Stimulated activated naive CD8-positive, alpha-beta T cell treated with anti-CD3 and anti-CD28 coated beads, Interleukin-15, Interleukin-2, amounts not matched to agents 100 ng/mL and 50 ng/mL, for 24 hours (primary cell): Measurements from ENCODE around the gene RPUSD1.

Source experiments
- H3K27ac Mint-ChIP-seq: one replicate; pipeline ENCODE4 v1.8.0; 2021; ENCODE audit warnings: mild to moderate bottlenecking, mixed read lengths
- H3K27me3 Mint-ChIP-seq: one replicate; pipeline ENCODE4 v1.8.0; 2021; ENCODE audit warnings: mixed read lengths
- H3K36me3 Mint-ChIP-seq: one replicate; pipeline ENCODE4 v1.8.0; 2021; ENCODE audit warnings: low read depth, mixed read lengths
- H3K4me1 Mint-ChIP-seq: one replicate; pipeline ENCODE4 v1.8.0; 2021; ENCODE audit warnings: low read depth, mixed read lengths
- H3K4me3 Mint-ChIP-seq: one replicate; pipeline ENCODE4 v1.8.0; 2021; ENCODE audit warnings: mild to moderate bottlenecking, mixed read lengths
- H3K9me3 Mint-ChIP-seq: one replicate; pipeline ENCODE4 v1.8.0; 2021; ENCODE audit warnings: mixed read lengths

RPUSD1 gene

GRCh38 chr16:807347-808084 lies 19.3 kb upstream of the RPUSD1 start:
- peaks cover 18% of the 10 kb centered on the region for H3K4me1 Mint-ChIP-seq
- peak overlapping the region; percentile 95 for H3K27ac Mint-ChIP-seq
- H3K36me3 Mint-ChIP-seq = no peaks in the 10 kb centered on the region
- H3K9me3 Mint-ChIP-seq = no peaks in the 10 kb centered on the region
- peak overlapping the region; percentile 97 for H3K4me3 Mint-ChIP-seq
- peaks cover 5% of the 10 kb centered on the region for H3K27me3 Mint-ChIP-seq

GRCh38 chr16:805474-805873 lies 17.3 kb upstream of the RPUSD1 start:
- Mint-ChIP-seq H3K4me1 (peaks cover 18% of the 10 kb centered on the region), H3K9me3 (no peaks in the 10 kb centered on the region), H3K27ac (no peak overlapping the region), H3K4me3 (no peak overlapping the region), H3K27me3 (no peaks in the 10 kb centered on the region), H3K36me3 (no peaks in the 10 kb centered on the region)

GRCh38 chr16:804193-805048 lies 16.2 kb upstream of the RPUSD1 start:
- no peak overlapping the region for H3K27ac Mint-ChIP-seq
- H3K36me3 Mint-ChIP-seq = no peaks in the 10 kb centered on the region

GRCh38 chr16:803754-804080 lies 15.5 kb upstream of the RPUSD1 start:
- no peaks in the 10 kb centered on the region for H3K36me3 Mint-ChIP-seq
- no peaks in the 10 kb centered on the region for H3K9me3 Mint-ChIP-seq
- no peaks in the 10 kb centered on the region for H3K27me3 Mint-ChIP-seq
- no peak overlapping the region for H3K4me3 Mint-ChIP-seq
- peaks cover 12% of the 10 kb centered on the region for H3K4me1 Mint-ChIP-seq
- no peak overlapping the region for H3K27ac Mint-ChIP-seq

More at GRCh38 chr16:804193-805048, 16.2 kb upstream of the RPUSD1 start:
- H3K4me1 Mint-ChIP-seq = peaks cover 15% of the 10 kb centered on the region
- H3K9me3 Mint-ChIP-seq = no peaks in the 10 kb centered on the region
- no peak overlapping the region for H3K4me3 Mint-ChIP-seq
- H3K27me3 Mint-ChIP-seq = no peaks in the 10 kb centered on the region

GRCh38 chr16:802914-803753 lies 15.0 kb upstream of the RPUSD1 start:
- H3K27me3 Mint-ChIP-seq = no peaks in the 10 kb centered on the region
- H3K4me1 Mint-ChIP-seq = peaks cover 8% of the 10 kb centered on the region
- no peak overlapping the region for H3K27ac Mint-ChIP-seq

GRCh38 chr16:802461-802860 lies 14.3 kb upstream of the RPUSD1 start:
- Mint-ChIP-seq H3K27ac (no peak overlapping the region), H3K4me1 (peaks cover 3% of the 10 kb centered on the region), H3K36me3 (no peaks in the 10 kb centered on the region), H3K27me3 (no peaks in the 10 kb centered on the region), H3K9me3 (no peaks in the 10 kb centered on the region), H3K4me3 (no peak overlapping the region)

More at GRCh38 chr16:802914-803753, 15.0 kb upstream of the RPUSD1 start:
- no peak overlapping the region for H3K4me3 Mint-ChIP-seq
- no peaks in the 10 kb centered on the region for H3K36me3 Mint-ChIP-seq
- no peaks in the 10 kb centered on the region for H3K9me3 Mint-ChIP-seq

GRCh38 chr16:801584-802363 lies 13.6 kb upstream of the RPUSD1 start:
- H3K4me1 Mint-ChIP-seq = peaks cover 3% of the 10 kb centered on the region
- no peaks in the 10 kb centered on the region for H3K9me3 Mint-ChIP-seq
- H3K4me3 Mint-ChIP-seq = no peak overlapping the region
- no peaks in the 10 kb centered on the region for H3K27me3 Mint-ChIP-seq
- H3K27ac Mint-ChIP-seq = no peak overlapping the region
- H3K36me3 Mint-ChIP-seq = no peaks in the 10 kb centered on the region

- Mint-ChIP-seq H3K27me3 (no peaks in the 10 kb centered on the region), H3K36me3 (no peaks in the 10 kb centered on the region), H3K9me3 (no peaks in the 10 kb centered on the region), H3K27ac (no peak overlapping the region), H3K4me1 (peaks cover 1% of the 10 kb centered on the region), H3K4me3 (no peak overlapping the region)
Observed at GRCh38 chr16:800834-801511, 12.8 kb upstream of the RPUSD1 start.

- H3K9me3 Mint-ChIP-seq = no peaks in the 10 kb centered on the region
- H3K4me3 Mint-ChIP-seq = no peak within 1 kb of the TSS
- no peak within 1 kb of the TSS for H3K27ac Mint-ChIP-seq
- no peaks in the 10 kb centered on the region for H3K4me1 Mint-ChIP-seq
- H3K36me3 Mint-ChIP-seq = no peaks in the 10 kb centered on the region
- no peaks in the 10 kb centered on the region for H3K27me3 Mint-ChIP-seq
Observed at GRCh38 chr16:799948-800833, 12.0 kb upstream of the RPUSD1 start, which contains the start of gene GNG13. GNG13 (minus strand) TSS chr16:800734; CDS start chr16:799077, 1,657 bp downstream.

- Mint-ChIP-seq H3K4me1 (no peaks in the 10 kb centered on the region), H3K27me3 (no peaks in the 10 kb centered on the region), H3K27ac (no peak overlapping the region), H3K36me3 (no peaks in the 10 kb centered on the region), H3K9me3 (no peaks in the 10 kb centered on the region), H3K4me3 (no peak overlapping the region)
Observed at GRCh38 chr16:799111-799947, 11.1 kb upstream of the RPUSD1 start.

- H3K36me3 Mint-ChIP-seq = no peaks in the 10 kb centered on the region
- no peak overlapping the region for H3K27ac Mint-ChIP-seq
- H3K27me3 Mint-ChIP-seq = no peaks in the 10 kb centered on the region
- no peaks in the 10 kb centered on the region for H3K9me3 Mint-ChIP-seq
- no peak overlapping the region for H3K4me3 Mint-ChIP-seq
- no peaks in the 10 kb centered on the region for H3K4me1 Mint-ChIP-seq
Observed at GRCh38 chr16:798666-799065, 10.5 kb upstream of the RPUSD1 start.

GRCh38 chr16:797686-798085 lies 9.5 kb upstream of the RPUSD1 start:
- Mint-ChIP-seq H3K9me3 (no peaks in the 10 kb centered on the region), H3K4me1 (no peaks in the 10 kb centered on the region), H3K27me3 (no peaks in the 10 kb centered on the region), H3K4me3 (no peak overlapping the region), H3K27ac (no peak overlapping the region), H3K36me3 (no peaks in the 10 kb centered on the region)
